Raji (cell line): ENCODE data around the gene WHRN.

Experiments
- POLR2A ChIP-seq: IDR thresholded peaks from 2 replicates; pipeline ENCODE4 v1.6.1; 2011; ENCODE audit warnings: low read depth, low read length, control low read depth; ENCODE audit not compliant: insufficient read depth

Gene WHRN

DNA sequence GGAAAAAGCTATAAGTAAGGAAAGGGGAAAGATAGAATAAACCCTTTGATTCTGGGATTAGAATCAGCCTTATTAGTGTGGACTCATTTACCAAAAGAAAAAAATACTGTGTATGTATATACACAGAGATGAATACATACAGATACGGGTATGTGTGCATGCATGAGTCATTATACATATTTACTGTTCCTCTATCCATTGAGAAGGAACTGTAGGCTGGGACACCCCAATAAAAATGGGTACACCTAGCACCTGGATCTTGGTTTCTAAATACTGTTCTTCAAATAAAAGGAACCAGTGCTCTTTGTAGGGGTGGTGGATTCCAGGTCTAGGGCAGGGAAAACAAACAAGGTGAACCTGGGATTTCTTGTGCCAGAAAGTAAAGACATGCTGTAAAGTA, 48.3 kb downstream of the WHRN start:
- TF ChIP-seq POLR2A: no peak

DNA sequence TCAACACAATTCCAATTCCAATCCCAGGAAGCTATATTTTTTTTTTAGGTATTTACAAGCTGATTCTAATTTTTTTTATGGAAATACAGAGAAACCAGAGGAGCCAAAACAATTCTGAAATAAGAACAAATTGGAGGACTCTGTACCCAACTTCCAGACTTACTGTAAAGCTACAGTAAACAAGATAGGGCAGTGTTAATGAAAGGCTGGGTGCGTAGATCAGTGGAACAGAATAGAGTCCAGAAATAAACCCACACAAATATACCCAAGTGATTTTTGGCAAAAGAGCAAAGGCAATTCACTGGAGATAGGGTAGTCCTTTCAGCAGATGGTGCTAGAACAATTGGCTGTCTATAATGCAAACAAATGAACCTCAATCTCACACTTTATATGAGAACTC, 50.6 kb downstream of the WHRN start:
- no peak for TF ChIP-seq POLR2A

DNA sequence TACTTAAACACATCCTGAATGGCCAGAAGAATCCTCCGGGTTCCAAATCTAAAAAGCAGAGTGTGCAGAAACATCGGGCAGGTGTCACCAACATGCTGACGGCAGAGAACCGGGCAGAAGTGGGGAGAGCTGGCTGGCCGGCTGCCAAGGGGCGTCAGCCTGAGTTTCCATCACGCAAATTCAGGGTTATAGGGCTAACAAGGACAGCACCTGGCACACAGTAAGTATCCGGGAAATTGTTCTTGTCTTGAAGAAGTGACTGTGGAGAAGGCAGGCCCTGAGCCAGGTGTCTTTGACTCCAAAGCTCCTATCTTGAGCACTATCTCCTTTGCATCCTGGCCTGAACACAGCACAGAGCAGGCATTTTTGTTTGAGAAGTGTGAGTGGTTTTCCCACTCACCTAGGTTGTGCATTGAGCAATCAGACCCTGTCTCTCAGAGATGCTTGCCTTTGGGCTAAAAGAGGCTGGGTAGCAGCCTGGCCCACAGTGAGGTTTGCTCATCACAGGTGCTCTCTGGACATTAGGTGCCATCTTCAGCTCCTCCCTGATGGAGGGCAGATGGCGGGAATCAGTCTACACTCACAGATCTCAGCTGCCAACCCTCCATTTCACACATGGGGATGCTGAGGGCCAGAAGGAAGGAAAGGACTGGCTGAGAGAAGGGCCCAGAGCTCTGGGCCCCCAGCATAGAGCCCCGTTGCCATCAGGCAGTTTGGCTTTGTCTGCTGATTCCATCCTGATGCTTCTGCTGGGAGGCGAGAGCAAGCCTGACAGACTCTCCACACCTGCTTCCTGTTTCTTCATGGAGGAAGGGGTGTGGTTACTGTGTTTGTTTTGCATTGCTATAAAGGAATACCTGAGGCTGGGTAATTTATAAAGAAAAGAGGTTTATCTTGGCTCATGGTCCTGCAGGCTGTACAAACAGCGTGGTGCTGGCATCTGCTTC, 52.8 kb downstream of the WHRN start:
- TF ChIP-seq POLR2A: no peak

DNA sequence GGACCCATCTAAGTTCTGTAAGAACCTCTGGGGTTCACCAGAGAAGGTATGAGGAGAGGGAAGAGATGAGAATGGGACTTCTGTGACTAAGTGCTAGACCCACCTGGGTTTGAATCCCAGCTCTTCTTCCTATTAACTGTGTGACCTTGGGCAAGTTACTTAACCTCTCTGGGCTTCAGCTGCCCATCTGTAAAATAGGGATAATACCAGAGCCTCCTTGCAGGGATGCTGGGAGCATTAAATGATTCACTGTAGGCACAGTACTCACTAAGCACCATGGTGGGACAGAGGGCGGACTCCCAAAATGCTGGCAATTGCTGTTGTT, 53.6 kb downstream of the WHRN start:
- TF ChIP-seq POLR2A: no peak

DNA sequence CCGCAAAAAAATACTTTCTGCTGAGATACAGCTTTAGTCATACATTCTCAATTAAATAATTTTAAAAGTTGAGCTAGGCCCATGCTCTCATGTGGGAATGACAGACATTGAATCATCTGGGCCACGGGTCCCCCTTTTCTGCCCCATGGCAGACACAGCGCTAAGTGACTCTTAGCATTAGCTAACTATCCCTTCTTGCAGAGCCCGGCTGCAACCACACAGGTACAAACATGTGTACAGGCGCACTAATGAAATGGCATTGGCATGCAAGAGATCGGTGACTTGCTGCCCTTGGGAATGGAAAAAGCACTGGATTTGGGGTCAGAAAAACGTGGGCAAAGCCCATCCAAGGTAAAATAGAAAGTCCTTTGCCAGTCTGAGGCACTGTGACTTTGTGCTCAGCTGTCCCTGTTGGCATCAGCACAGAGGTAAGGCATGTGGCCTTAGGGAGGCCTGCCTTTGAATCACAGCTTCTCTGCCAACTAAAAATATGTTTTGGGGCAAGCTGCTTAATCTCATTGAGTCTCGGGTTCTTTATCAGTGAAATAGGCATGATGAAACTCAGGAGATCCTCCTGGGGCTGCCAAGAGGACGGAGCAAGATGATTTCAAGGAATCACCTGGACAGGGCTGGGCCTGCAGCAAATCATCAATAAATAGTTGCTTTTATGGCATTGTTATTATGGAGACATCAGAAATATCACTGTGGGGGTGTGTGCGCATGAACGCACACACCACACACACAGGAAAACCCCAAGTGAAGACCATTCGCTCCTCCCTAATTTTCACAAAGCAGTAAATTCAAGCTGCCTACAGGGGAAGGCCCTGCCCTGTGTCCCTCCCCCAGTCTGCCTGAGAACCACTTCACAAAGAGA, 54.2 kb downstream of the WHRN start:
- TF ChIP-seq POLR2A: no peak

DNA sequence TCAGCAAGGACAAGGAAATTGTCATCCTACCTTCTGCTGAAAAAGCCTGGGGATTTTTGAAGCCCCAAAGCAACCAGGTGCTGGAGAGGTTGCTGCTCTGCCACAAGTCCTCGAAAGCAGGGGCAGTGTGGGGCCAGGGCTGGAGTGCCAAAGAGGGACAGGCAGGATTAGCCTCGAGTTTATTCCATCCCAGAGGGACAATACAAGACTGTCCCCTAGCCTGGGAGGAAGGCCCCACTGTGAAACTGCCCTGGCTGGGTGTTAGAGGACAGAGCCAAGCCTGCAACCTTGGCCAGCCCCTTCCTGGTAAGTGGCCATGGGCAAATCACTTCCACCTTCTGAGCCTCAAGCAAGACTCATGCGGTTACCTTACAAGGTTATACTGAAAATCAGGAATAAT, 55.1 kb downstream of the WHRN start:
- no peak for TF ChIP-seq POLR2A

DNA sequence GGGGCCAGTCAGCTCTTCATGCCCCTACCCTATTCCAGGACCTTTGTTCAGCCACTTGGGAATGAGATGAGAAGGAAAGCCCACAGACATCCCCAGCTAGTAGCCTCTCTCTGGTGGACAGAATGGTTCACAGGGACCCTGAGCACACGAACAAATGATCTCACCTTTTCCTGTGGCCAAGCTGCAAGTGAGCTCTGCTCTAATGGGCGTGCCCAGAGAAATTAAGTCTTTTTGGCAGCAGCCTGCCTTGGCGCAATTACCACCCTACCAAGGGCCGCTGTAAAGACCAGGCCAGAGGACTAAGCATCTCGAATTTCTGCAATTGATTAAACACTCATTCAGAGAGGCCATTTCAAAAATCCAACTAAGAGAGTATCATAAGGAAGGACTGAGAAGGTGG, 56.0 kb downstream of the WHRN start:
- TF ChIP-seq POLR2A: no peak

DNA sequence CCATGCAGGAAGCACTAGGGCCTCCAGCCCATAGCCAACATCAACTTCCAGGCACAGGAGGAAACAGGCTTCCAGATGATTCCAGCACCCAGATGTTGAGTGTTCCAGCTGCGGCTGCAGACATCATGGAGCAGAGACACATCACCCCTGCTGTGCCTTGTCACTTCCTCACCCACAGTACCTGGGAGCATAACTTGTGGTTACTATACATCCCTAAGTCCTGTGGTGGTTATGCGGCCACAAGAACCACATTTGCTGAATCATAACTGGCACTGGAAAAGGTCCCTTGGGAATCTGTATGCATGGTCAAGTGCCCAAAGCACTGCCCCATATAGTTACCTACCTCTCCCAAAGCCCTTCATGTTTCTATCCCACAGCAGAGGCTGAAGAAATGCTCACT, 56.6 kb downstream of the WHRN start:
- TF ChIP-seq POLR2A: no peak

DNA sequence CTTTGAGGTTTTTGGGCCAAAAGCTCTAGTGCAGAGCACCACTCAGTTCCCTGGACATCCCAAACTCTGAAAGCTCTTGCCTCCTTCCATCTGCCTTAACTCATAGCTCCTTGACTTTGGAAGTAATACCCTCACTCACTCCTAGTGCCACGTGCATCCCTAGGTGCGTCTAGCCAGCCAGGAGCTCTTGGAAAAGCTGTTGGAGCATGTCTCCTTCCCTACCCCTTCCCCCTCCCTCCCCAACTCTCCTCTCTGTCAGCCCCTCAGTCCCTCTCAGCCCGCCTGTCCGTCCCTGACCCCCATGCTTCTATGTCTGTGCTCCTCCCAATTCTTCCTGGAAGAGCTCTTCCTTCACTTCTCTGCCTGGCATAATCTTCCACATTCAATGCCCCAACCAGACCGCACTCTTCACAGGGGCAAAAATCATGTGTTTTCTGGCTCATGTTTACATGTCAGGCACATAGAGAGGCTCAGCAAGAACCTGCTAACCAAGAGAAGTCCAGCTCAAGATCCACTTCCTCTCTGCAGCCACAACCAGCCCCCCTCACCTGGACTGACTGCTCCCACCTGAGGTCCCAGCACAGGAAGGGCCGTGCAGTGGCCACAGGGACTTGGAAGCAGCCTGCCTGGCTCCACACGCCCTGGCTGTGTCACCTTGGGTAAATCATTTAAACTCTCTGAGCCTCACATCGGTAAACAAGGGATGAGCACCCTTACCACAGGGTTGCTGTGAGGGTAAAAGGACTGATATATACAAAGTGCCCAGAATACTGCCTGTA, 58.4 kb downstream of the WHRN start:
- TF ChIP-seq POLR2A: no peak

DNA sequence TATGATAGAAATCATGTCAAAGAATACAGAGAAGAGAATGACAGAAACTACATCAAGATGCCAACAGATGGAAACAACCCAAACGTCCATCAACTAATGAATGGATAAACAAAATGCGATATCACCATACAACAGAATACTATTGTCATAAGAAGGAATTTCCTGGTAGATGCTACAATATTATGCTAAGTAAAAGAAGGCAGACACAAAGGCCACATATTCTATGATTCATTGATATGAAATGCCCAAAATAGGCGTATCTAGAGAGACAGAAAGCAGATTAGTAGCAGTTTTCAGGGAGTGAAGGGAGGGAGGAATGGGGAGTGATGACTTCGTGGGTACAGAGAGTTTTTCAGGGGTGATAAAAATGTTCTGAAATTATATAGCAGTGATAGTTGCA, 59.2 kb downstream of the WHRN start:
- TF ChIP-seq POLR2A: no peak

DNA sequence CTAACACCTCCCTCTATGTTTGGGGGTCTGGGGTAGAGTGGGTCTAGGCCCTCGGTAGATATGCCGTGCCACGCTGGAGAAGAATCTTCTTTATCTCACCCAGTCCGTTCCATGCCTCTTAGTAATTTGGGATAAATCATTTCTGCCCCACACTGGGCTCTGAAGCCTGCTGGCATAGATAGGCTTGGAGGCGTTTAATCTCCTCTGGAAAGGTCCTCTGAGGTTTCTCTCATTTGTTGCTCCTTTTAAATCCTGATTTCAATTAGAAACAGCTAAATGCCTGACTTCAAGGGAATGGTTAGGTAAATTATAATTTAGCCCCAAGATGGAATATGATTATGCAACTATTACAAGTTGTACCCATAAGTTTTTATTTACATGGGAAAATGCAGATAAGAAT, 59.7 kb downstream of the WHRN start:
- no peak for TF ChIP-seq POLR2A

DNA sequence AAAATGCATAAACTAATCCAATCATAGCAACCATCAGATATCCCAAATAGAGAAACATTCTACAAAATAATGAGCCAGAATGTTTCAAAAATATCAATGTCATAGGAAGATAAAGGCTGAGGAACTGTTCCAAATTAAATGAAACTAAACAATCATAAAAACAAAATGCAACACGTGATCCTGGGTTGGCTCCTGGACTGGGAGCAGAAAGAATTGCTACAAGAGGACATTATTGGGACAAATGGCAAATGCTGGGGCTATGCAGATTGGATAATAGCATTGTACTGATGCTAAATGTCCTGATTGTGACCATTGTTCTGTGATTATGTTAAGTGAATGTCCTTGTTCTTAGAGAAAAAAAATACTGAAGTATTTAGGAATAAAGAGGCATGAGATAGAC, 63.3 kb downstream of the WHRN start:
- no peak for TF ChIP-seq POLR2A

DNA sequence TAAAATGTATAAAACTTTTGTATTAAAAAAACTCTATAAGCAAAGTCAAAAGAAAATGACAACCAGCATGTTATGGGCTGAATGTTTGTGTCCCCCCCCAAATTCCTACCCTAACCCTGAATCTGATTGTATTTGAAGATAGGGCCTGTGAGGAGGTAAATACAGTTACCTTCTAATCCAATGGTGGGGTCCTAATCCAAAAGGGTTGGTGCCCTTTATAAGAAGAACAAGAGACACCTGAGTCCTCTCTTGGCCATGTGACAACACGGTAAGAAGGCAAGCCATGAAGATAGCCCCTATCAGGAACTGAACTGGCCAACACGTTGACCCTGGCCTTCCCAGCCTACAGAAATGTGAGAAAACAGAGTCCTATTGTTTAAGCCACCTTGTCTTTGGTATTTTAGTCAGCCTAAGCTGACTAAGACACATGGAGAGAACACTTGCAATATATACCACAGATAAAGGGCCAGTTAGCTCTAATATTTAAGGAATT, 67.8 kb downstream of the WHRN start:
- no peak for TF ChIP-seq POLR2A

DNA sequence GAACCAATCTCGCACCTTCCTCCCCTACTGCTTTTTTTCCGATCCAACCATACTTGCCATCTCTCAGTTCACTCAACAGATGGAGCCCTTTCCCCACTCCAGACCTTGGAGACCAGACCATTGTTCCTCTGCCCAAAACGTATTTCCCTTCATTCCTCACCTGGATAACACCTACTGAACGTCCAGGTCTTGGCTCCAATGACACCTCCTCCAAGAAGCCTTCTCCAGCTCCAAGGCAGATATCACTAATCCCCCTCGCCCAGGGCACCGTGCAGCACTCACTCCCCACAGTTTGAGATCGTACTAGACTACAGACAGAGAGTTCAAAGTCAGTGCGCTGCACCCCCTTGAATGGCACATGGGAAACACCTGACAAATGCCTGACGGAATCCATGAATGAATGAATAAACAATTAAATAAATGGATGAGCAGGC, 70.4 kb downstream of the WHRN start:
- TF ChIP-seq POLR2A: no peak

DNA sequence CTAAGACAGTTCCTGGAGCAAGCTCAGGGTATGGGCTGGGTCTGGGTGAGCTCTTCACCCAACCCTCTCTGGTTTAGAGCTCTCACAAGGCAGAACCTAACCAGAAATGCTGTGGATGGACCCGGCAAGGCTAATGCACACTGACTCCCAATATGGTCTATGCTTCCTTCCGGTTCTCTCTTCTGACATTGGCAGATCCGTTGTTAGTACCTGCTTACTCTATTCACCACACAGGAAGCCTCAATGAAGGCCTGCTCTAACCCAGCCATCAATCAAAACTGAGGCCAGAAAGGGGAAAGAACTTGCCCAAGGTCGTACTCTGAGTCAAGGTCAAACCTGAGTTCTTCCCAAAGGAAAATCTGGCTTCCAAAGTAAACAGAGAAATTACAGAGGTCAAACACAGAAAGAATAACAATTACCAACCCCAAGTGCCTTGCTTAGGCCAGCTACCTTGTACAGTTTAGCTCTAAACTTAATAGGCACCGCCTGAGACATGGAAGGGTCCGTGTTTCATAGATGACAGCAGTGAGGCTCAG, 71.5 kb downstream of the WHRN start:
- no peak for TF ChIP-seq POLR2A
